Measurements from ENCODE around the gene VAC14.

- TF ChIP-seq CTCF (IDR thresholded peaks at IDR 0.05) (no peak), POLR2A (IDR thresholded peaks at IDR 0.05) (no peak), EP300 (IDR thresholded peaks at IDR 0.05) (no peak)
Measured at GRCh38 chr16:70780546-70780945, 20.4 kb downstream of the VAC14 start.
